ENCODE data around the gene ASCL2.

The ASCL2 gene

GRCh38 chr11:2224254-2224653 is 46.1 kb downstream of the ASCL2 start:
- no peak for DNase-seq (ENCODE audit: low spot score)

GRCh38 chr11:2223153-2223794 is 47.1 kb downstream of the ASCL2 start:
- DNase-seq (ENCODE audit: low spot score), result no peak

- no peak for DNase-seq (ENCODE audit: low spot score)
Measured at GRCh38 chr11:2222451-2222850, 47.9 kb downstream of the ASCL2 start.

DNA sequence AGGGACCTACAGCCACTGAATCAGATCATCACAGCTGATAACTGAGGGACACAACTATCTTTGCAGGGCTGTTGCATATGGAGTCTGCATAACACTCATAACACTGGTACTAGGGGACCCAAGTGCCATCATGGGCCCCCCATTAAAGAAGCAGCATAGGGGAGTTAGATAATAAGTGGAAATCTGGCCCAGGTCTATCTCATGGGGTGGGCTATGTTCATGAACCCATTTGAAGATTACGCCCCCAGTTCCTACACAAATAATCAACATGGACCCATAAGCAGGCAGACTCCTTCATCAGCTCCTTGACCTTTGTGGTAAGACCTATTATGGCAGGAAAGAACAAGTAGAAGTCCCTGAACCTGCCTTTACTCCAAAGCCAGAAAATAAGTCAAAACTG is 48.8 kb downstream of the ASCL2 start:
- DNase-seq (ENCODE audit: low spot score), result no peak

DNA sequence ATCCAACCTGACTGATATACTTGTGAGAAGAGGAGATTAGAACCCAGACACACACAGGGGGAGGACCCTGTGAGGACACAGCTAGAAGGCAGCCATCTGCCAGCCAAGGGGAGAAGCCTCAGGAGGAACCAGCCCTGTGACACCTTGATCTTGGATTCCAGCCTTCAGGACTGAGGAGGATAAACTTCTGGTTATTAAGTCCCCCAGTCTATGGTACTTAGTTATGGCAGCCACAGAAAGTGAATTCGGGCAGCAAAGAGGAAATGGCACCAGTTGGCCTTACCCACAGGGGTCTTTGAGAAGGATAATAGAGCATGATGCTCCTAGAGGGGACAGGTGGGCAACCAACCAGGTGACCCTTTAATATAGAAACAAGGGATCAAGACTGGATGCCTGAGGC is 49.4 kb downstream of the ASCL2 start:
- DNase-seq (ENCODE audit: low spot score), result no peak

DNA sequence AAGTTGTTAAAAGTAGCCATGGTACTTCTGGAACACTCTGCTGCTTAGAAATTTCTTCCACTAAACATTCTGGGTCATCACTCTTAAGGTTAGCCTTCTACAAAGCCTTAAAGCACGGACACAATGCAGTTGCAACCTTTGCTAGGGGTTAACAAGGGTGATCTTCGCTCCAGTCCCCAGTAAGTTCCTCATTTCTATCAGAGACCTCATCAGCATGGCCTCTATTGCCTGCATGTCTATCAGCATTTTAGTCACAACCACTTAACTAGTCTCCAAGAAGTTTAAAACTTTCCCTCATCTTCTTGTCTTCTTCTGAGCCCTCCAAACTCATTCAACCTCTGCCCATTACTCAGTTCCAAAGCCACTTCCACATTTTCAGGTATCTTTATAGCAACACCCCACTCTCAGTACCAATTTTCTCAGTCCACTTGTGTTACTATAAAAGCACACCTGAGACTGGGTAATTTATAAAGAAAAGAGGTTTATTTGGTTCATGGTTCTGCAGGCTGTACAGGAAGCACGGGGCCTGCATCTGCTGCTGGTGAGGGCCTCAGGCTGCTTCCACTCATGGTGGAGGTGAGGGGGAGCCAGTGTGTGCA is 50.1 kb downstream of the ASCL2 start:
- no peak for DNase-seq (ENCODE audit: low spot score)

DNA sequence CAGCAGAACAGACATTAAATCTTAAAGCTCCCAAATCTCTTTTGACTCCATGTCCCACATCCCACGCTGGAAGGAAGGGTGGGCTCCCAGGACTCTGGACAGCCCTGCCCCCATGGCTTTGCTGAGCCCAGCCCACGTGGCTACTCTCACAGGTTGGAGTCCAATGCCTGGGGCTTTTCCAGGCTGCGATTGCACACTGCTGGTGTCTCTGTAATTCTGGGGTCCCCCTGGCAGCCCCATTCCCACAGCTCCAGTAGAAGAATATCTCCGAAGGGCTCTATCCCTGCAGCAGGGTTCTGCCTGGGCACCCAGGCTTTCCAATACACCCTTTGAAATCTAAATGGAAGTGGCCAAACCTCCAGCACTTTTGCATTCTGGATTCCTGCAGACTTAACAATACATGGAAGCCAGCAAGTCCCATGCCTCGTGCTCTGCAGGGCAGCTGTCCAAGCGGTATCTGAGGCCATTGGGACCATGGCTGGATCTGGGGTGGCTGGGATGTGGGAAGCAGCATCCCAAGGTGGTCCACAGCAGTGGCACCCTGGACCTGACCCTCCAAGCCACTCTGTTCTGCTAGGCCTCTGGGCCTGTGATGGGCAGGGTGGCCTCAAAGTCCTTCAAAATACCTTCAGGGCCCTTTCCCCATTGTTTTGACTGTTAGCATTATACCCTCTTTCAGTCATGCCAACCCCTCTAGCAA is 50.9 kb downstream of the ASCL2 start:
- no peak for DNase-seq (ENCODE audit: low spot score)

Data from SW480 (cell line).